ENCODE results near the gene SLC4A9. TPM values are rescaled to one million over a fixed set of nuclear protein-coding genes. Genes with fewer than 3 reads are reported as not detected.

Gene SLC4A9
- total RNA-seq: under 1 TPM; 0.07 to 0.35 TPM

DNA sequence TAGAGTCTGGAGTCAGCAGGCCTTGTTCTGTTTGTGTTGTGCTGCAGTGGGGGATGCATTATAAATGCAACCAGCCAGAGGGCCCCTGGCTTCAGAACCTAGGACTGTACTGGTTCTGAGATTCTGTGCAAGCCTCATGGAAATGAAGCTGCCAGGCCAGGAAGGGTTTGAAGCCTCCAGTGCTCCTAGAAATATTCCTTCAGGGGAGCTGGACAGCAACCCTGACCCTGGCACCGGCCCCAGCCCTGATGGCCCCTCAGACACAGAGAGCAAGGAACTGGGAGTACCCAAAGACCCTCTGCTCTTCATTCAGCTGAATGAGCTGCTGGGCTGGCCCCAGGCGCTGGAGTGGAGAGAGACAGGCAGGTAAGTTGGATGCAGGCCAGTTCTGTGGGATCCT lies at the start of gene SLC4A9:
TSS of gene SLC4A9 (plus strand) at position 94 of the 400 bp plus-strand sequence. CDS start at position 137, 43 bp downstream.
- no peak within 1 kb of the TSS for H3K27ac Mint-ChIP-seq
- no peaks in the 10 kb centered on the region for H3K36me3 Mint-ChIP-seq
- ATAC-seq: no peak
- CTCF ChIA-PET: interaction anchor here (0.9 to 3.1 kb wide), 5 partner anchors 8 to 366 kb away, joined by 3 to 50 read pairs (median 7); partner anchors contain the start of gene HBEGF
- H3K4me3 Mint-ChIP-seq: no peak within 1 kb of the TSS
- H3K9me3 Mint-ChIP-seq (ENCODE audit: low read depth): no peaks in the 10 kb centered on the region
- H3K4me1 Mint-ChIP-seq: peaks cover 24% of the 10 kb centered on the region
- peaks cover 2% of the 10 kb centered on the region for H3K27me3 Mint-ChIP-seq
- DNase-seq: no peak

DNA sequence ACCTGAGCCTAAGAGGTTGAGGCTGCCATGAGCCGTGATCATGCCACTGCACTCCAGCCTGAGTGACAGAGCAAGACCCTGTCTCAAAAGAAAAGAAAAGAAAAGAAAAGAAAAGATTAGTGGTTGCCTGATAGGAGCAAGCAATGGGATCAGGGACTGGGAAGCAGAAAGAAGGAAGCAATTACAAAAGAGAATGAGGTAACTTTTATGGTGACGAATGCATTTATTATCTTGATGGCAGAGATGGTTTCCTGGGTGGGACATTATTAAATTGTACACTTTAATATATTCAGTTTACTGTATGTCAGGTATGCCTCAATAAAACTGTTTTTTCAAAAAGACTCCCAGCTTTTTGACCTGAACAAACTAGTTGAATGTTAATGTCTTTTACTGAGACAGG lies 49.6 kb upstream of the SLC4A9 start:
- Mint-ChIP-seq H3K9me3 (ENCODE audit: low read depth) (no peaks in the 10 kb centered on the region), H3K4me1 (peaks cover 9% of the 10 kb centered on the region), H3K4me3 (no peak overlapping the region), H3K27me3 (peaks cover 28% of the 10 kb centered on the region), H3K36me3 (no peaks in the 10 kb centered on the region), H3K27ac (no peak overlapping the region)
- ATAC-seq (no peak), DNase-seq (no peak)
- CTCF ChIA-PET: interaction anchor here (1.0 kb wide), 1 partner anchor 66 kb away, joined by 3 read pairs; no protein-coding TSS in a partner anchor

GRCh38 chr5:140311011-140311467 lies 49.0 kb upstream of the SLC4A9 start:
- Mint-ChIP-seq H3K27me3 (peaks cover 27% of the 10 kb centered on the region), H3K4me1 (peaks cover 9% of the 10 kb centered on the region), H3K27ac (no peak overlapping the region), H3K4me3 (no peak overlapping the region), H3K9me3 (ENCODE audit: low read depth) (no peaks in the 10 kb centered on the region), H3K36me3 (no peaks in the 10 kb centered on the region)
- no peak for DNase-seq
- CTCF ChIA-PET: interaction anchor here (1.0 kb wide), 1 partner anchor 67 kb away, joined by 3 read pairs; no protein-coding TSS in a partner anchor
- no peak for ATAC-seq

DNA sequence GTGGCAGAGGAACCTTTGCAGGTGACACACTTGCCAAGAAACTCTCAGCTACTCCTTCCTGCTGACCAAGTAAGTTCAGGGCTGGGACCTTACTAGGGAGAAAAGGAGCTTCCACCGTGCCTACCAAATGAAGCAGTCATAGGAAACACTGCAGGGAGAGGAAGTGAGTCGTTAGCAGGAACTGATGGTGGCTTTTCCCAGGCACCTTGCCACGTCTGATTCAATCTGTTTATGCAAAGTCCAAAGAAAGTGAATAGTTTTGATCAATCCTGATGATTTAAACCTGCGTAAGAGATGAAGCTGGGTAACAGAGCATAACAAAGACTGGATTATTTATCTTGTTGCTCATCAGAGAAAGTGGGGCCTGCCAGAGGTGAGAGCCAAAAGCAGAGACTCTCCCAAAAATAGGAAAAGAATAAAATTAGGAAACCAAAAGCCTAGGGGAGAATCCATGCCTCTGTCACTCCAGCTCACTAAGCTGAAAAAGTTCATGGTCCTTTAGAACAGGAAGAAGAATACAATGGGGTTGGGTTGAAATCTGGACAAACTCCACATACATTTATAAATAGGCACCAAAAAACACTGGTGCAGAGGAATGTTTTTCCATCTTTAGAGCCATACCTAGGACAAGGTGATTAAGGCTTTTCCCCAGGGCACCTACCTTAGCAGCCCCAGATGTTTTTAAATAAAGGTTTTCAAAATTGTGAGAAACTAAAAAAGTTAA lies 47.8 kb upstream of the SLC4A9 start:
- DNase-seq (no peak), ATAC-seq (no peak)
- Mint-ChIP-seq H3K4me1 (peaks cover 9% of the 10 kb centered on the region), H3K27me3 (peaks cover 22% of the 10 kb centered on the region), H3K4me3 (no peak overlapping the region), H3K9me3 (ENCODE audit: low read depth) (no peaks in the 10 kb centered on the region), H3K27ac (no peak overlapping the region), H3K36me3 (no peaks in the 10 kb centered on the region)
- CTCF ChIA-PET: interaction anchor here (1.1 kb wide), 1 partner anchor 9 kb away, joined by 3 read pairs; the partner anchor contains the start of gene PFDN1

DNA sequence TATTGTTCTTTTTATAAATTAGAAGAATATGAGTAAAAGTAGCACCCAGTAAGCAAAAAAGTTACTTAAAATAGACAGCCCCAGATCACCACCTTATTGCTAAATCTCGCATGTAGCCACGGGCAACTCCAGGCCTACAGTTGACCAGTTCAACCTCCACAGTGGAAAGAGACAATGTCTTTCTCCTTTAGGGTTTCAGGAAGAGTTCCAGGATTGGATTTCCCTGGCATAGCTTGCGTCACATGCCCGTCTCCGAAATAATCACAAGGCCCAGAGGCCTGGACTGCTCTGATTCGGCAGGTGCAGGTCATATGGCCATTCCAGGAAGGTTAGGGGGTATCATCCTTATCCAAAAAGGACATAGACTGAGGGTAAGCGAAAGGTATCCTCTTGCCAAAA lies 47.2 kb upstream of the SLC4A9 start:
- no peak overlapping the region for H3K4me3 Mint-ChIP-seq
- H3K36me3 Mint-ChIP-seq: no peaks in the 10 kb centered on the region
- CTCF ChIA-PET: interaction anchor here (1.1 kb wide), 1 partner anchor 10 kb away, joined by 3 read pairs; the partner anchor contains the start of gene PFDN1
- peaks cover 9% of the 10 kb centered on the region for H3K4me1 Mint-ChIP-seq
- H3K27me3 Mint-ChIP-seq: peaks cover 22% of the 10 kb centered on the region
- ATAC-seq (no peak), DNase-seq (no peak)
- H3K9me3 Mint-ChIP-seq (ENCODE audit: low read depth): no peaks in the 10 kb centered on the region
- H3K27ac Mint-ChIP-seq: no peak overlapping the region

DNA sequence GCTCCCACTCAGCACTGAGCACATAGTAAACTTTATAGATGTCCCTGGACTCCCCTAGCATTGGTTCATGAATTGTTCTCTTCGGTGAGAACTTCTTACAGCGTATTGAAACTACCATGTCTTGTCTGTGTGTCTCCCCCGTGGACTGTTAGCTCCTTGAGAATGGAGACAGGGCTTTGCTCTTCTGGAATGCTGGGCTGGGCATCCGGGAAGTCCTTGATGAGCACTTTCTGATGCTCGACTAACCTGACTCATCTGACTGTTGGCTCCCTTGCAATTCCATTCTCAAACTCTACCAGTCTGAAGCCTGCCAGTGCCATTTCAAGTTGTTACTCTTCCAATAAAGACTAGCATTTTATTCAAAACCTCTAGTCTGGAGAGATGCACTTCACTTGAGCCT lies 42.1 kb upstream of the SLC4A9 start:
- no peak overlapping the region for H3K27ac Mint-ChIP-seq
- peaks cover 1% of the 10 kb centered on the region for H3K27me3 Mint-ChIP-seq
- no peaks in the 10 kb centered on the region for H3K4me1 Mint-ChIP-seq
- CTCF ChIA-PET: no interaction called here
- DNase-seq: no peak
- no peak for ATAC-seq
- no peaks in the 10 kb centered on the region for H3K36me3 Mint-ChIP-seq
- H3K4me3 Mint-ChIP-seq: no peak overlapping the region
- no peaks in the 10 kb centered on the region for H3K9me3 Mint-ChIP-seq (ENCODE audit: low read depth)

- CTCF ChIA-PET: no interaction called here
- Mint-ChIP-seq H3K27ac (no peak overlapping the region), H3K36me3 (no peaks in the 10 kb centered on the region), H3K4me1 (no peaks in the 10 kb centered on the region), H3K9me3 (ENCODE audit: low read depth) (no peaks in the 10 kb centered on the region), H3K4me3 (no peak overlapping the region), H3K27me3 (no peaks in the 10 kb centered on the region)
- DNase-seq: no peak
- no peak for ATAC-seq
Measured at GRCh38 chr5:140318792-140319191, 41.2 kb upstream of the SLC4A9 start.

DNA sequence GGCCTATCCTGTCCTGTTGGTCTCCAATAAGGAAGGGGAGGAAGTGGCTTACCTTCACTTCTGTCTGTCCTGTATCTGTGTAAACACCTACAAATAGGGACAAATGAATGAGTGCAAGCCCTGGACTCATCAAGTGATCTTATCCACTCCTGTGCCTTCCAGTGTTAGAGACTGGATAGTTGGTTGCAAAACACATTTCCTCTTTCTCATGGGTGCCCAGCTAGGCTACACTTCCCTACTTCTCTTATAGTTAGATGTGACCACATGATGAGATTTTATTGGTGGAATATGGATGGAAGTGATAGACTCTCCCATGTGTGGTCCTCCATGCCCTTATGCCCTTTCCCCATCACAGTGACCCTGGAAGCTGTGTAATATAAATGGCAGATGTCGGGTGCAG lies 40.2 kb upstream of the SLC4A9 start:
- Mint-ChIP-seq H3K27ac (no peak overlapping the region), H3K9me3 (ENCODE audit: low read depth) (no peaks in the 10 kb centered on the region), H3K27me3 (no peaks in the 10 kb centered on the region), H3K4me1 (peaks cover 1% of the 10 kb centered on the region), H3K4me3 (no peak overlapping the region), H3K36me3 (no peaks in the 10 kb centered on the region)
- CTCF ChIA-PET: no interaction called here
- DNase-seq (no peak), ATAC-seq (no peak)

- Mint-ChIP-seq H3K9me3 (ENCODE audit: low read depth) (no peaks in the 10 kb centered on the region), H3K4me3 (no peak overlapping the region), H3K27ac (no peak overlapping the region), H3K27me3 (peaks cover 6% of the 10 kb centered on the region), H3K36me3 (no peaks in the 10 kb centered on the region), H3K4me1 (peaks cover 2% of the 10 kb centered on the region)
- CTCF ChIA-PET: interaction anchor here (0.7 to 1.2 kb wide), 2 partner anchors 25 to 82 kb away, joined by 3 to 4 read pairs; partner anchors contain the start of gene HBEGF
- ATAC-seq: no peak
- no peak for DNase-seq
Measured at GRCh38 chr5:140321796-140322195, 38.2 kb upstream of the SLC4A9 start.

DNA sequence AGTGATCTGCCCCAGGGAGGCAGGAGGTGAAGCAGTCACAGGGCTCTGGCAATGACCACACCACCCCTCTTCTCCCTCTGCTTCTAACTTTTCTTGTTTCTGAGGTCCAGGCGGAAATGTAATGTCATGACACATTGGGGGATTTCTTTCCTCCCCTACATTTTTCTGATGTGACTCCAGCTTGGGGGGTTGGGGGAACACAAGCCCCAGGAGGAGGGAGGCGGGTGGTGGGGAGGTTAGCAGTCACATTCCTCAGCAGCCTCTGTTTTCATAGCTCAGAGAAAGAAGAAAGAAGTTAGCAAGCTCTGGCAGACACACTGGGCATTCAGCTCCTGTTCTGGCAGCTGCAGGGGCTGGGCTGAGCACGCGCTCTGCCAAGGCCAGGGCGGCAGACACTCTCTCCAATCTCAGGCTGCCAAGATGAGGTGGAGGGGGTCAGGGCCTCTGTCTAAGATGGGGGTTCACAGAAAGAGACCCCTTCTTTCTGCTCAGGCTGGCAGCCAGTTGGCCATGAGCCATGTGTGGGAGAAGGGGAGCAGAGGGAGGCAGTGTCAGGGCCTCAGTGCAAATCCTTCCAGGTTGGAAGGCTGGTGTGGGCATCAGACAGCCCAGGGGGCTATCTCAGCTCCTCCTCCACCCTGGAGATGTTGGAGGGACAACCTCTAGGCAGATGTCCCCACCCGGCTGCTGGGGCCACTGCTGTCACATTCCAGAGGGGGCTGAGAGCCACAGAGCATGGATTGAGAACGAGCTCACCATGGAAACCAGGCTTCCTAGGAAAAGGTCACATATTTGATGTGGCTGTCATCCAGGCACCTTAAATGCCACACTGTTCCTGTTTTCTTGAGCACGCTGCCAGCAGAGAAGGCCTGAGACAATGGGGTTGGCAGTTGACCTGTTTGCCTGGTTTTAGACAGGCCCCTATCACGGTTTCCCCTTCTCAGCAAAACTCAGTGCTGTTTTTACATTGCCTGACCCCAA lies 37.0 kb upstream of the SLC4A9 start:
- DNase-seq (no peak), ATAC-seq (no peak)
- peaks cover 2% of the 10 kb centered on the region for H3K4me1 Mint-ChIP-seq
- no peaks in the 10 kb centered on the region for H3K9me3 Mint-ChIP-seq (ENCODE audit: low read depth)
- H3K27ac Mint-ChIP-seq: no peak overlapping the region
- CTCF ChIA-PET: interaction anchor here (1.2 kb wide), 1 partner anchor 23 kb away, joined by 4 read pairs; the partner anchor contains the start of gene HBEGF
- H3K27me3 Mint-ChIP-seq: peaks cover 6% of the 10 kb centered on the region
- no peak overlapping the region for H3K4me3 Mint-ChIP-seq
- no peaks in the 10 kb centered on the region for H3K36me3 Mint-ChIP-seq

DNA sequence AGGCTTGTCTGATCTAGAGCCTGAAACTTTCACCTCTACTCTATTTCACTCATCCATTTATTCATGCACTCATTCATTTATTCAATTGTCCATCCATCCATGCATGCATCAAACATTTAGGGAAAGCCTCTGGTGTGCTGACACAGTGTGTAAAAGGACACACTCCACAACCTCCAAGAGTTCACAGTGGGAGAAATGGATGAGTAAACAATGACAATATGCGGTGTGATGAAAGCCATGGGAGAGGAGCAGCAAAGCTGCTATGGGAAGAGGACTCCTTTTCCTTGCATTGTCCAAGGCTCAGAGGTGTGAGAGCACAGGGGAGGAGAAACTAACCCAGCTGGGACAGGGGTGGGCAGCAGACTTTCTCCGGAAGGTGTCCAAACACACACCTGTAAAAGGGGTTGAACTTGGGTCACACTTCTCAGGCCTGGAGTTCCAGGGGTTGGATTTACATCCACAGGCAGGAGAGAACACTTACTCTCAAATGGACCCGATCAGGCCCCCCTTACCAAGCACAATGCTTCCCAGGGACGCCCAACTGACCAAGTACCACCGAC lies 35.9 kb upstream of the SLC4A9 start:
- CTCF ChIA-PET: no interaction called here
- H3K4me3 Mint-ChIP-seq: no peak overlapping the region

GRCh38 chr5:140324617-140325241 lies 35.3 kb upstream of the SLC4A9 start:
- Mint-ChIP-seq H3K36me3 (no peaks in the 10 kb centered on the region), H3K4me3 (no peak overlapping the region), H3K9me3 (ENCODE audit: low read depth) (no peaks in the 10 kb centered on the region), H3K27ac (no peak overlapping the region), H3K27me3 (peaks cover 6% of the 10 kb centered on the region), H3K4me1 (peaks cover 2% of the 10 kb centered on the region)
- CTCF ChIA-PET: interaction anchor here (1.1 kb wide), 1 partner anchor 28 kb away, joined by 5 read pairs; no protein-coding TSS in a partner anchor
- DNase-seq (no peak), ATAC-seq (no peak)

More for the DNA sequence above, 35.9 kb upstream of the SLC4A9 start:
- DNase-seq (no peak), ATAC-seq (no peak)
- peaks cover 2% of the 10 kb centered on the region for H3K4me1 Mint-ChIP-seq
- H3K36me3 Mint-ChIP-seq: no peaks in the 10 kb centered on the region
- H3K9me3 Mint-ChIP-seq (ENCODE audit: low read depth): no peaks in the 10 kb centered on the region
- peaks cover 6% of the 10 kb centered on the region for H3K27me3 Mint-ChIP-seq
- H3K27ac Mint-ChIP-seq: no peak overlapping the region

All from activated CD8-positive, alpha-beta memory T cell treated with anti-CD3 and anti-CD28 coated beads, Interleukin-2, amount 10 ng/mL, durations not matched to agents 7 days and 5 days (primary cell).